Type B pancreatic cell (in vitro differentiated cells): ENCODE data around the gene C20orf202. TPM values are rescaled to one million over a fixed set of nuclear protein-coding genes. Genes with fewer than 3 reads are reported as not detected.
"Not testable (repeated sequence)": the region's sequence is repeated elsewhere in the genome, so short reads cannot be mapped to it uniquely, and the experiment has no call there.

ENCODE experiments used
- DNase-seq: peaks from one replicate; pipeline ENCODE4 v3.0.0; 2021; ENCODE audit warnings: mixed read lengths; ENCODE audit not compliant: unreplicated experiment; ENCODE audit errors: extremely low spot score
- H3K27ac Mint-ChIP-seq: 2 replicates; pipeline ENCODE4 v1.8.0; 2021; ENCODE audit warnings: mild to moderate bottlenecking, mixed read lengths
- H3K27me3 Mint-ChIP-seq: 2 replicates; pipeline ENCODE4 v1.8.0; 2021; ENCODE audit warnings: mixed read lengths
- H3K36me3 Mint-ChIP-seq: 2 replicates; pipeline ENCODE4 v1.8.0; 2021; ENCODE audit warnings: mixed read lengths
- H3K4me1 Mint-ChIP-seq: one replicate; pipeline ENCODE4 v1.8.0; 2021; ENCODE audit warnings: mixed read lengths; ENCODE audit not compliant: unreplicated experiment
- H3K4me3 Mint-ChIP-seq: 2 replicates; pipeline ENCODE4 v1.8.0; 2021; ENCODE audit warnings: mild to moderate bottlenecking, mixed read lengths
- H3K9me3 Mint-ChIP-seq: 2 replicates; pipeline ENCODE4 v1.8.0; 2021; ENCODE audit warnings: mixed read lengths
- total RNA-seq: library from RNA; stranded (reverse); gene quantifications from 2 replicates; pipeline ENCODE4 v1.2.1, GENCODE V29; 2021; ENCODE audit warnings: low replicate concordance
- TF ChIP-seq, protein P1 (sequence below): fragments of 200-600 bp; sonication (generic); conservative IDR thresholded peaks from 2 replicates; pipeline ENCODE4 v1.5.0; 2021; ENCODE audit warnings: antibody characterized with exemption, mild to moderate bottlenecking

C20orf202 gene
- total RNA-seq, 1 donor from 2014 or later = 0.24 TPM

- H3K4me1 Mint-ChIP-seq = no peaks in the 10 kb centered on the region
- no peak overlapping the region for H3K27ac Mint-ChIP-seq
- DNase-seq = no peak
- H3K4me3 Mint-ChIP-seq = no peak overlapping the region
- peaks cover 51% of the 10 kb centered on the region for H3K27me3 Mint-ChIP-seq
- no peaks in the 10 kb centered on the region for H3K9me3 Mint-ChIP-seq
- TF ChIP-seq, protein P1, sequence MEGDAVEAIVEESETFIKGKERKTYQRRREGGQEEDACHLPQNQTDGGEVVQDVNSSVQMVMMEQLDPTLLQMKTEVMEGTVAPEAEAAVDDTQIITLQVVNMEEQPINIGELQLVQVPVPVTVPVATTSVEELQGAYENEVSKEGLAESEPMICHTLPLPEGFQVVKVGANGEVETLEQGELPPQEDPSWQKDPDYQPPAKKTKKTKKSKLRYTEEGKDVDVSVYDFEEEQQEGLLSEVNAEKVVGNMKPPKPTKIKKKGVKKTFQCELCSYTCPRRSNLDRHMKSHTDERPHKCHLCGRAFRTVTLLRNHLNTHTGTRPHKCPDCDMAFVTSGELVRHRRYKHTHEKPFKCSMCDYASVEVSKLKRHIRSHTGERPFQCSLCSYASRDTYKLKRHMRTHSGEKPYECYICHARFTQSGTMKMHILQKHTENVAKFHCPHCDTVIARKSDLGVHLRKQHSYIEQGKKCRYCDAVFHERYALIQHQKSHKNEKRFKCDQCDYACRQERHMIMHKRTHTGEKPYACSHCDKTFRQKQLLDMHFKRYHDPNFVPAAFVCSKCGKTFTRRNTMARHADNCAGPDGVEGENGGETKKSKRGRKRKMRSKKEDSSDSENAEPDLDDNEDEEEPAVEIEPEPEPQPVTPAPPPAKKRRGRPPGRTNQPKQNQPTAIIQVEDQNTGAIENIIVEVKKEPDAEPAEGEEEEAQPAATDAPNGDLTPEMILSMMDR = no peak
- H3K36me3 Mint-ChIP-seq = no peaks in the 10 kb centered on the region
Observed at GRCh38 chr20:1241456-1241855, 38.2 kb downstream of the C20orf202 start.

DNA sequence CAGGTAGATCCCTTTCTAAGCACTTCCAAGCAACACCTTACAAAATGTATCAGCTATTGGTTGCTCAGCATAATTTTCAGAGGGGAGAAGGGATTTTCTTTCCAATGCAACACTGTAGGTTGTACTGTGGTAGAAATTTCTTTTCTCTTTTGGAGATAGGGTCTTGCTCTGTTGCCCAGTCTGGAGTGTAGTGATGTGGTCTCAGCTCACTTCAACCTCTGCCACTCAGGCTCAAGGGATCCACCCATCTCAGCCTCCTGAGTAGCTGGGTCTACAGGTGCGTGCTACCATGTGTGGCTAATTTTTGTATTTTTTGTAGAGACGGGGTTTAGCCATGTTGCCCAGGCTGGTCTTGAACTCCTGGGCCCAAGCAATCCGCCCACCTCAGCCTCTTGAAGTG is 38.8 kb downstream of the C20orf202 start:
- H3K9me3 Mint-ChIP-seq = no peaks in the 10 kb centered on the region
- no peaks in the 10 kb centered on the region for H3K4me1 Mint-ChIP-seq
- TF ChIP-seq, protein P1 = no peak
- H3K4me3 Mint-ChIP-seq = no peak overlapping the region
- no peak overlapping the region for H3K27ac Mint-ChIP-seq
- H3K27me3 Mint-ChIP-seq = peaks cover 45% of the 10 kb centered on the region
- no peak for DNase-seq
- no peaks in the 10 kb centered on the region for H3K36me3 Mint-ChIP-seq

- no peak overlapping the region for H3K4me3 Mint-ChIP-seq
- no peaks in the 10 kb centered on the region for H3K9me3 Mint-ChIP-seq
- TF ChIP-seq, protein P1 = no peak
- no peaks in the 10 kb centered on the region for H3K4me1 Mint-ChIP-seq
- H3K27me3 Mint-ChIP-seq = peaks cover 43% of the 10 kb centered on the region
- no peaks in the 10 kb centered on the region for H3K36me3 Mint-ChIP-seq
- no peak overlapping the region for H3K27ac Mint-ChIP-seq
- no peak for DNase-seq
Observed at GRCh38 chr20:1242530-1242929, 39.3 kb downstream of the C20orf202 start.

DNA sequence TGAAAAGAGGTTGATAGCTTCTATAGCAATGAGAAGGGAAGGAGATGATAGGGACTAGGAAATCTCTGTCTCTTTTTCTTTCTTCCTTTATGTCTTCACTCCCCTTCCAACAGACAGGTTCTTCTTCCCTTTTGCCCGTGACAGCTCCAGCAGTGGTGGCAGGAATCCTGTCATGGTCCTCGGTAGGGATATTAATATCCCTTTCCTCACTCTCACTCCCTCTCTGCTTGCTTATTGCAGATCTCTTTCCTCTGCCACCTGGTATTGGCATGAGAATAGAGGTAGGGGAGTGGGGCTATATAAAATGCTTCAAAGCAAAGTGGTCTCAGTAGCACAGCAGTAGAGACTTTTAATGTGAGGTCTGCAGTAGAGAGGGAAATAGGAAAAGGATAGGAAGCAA is 42.3 kb downstream of the C20orf202 start:
- Mint-ChIP-seq H3K4me1 (no peaks in the 10 kb centered on the region), H3K27ac (no peak overlapping the region), H3K9me3 (no peaks in the 10 kb centered on the region), H3K4me3 (no peak overlapping the region), H3K27me3 (peaks cover 36% of the 10 kb centered on the region), H3K36me3 (no peaks in the 10 kb centered on the region)
- DNase-seq = no peak
- TF ChIP-seq, protein P1 = no peak

DNA sequence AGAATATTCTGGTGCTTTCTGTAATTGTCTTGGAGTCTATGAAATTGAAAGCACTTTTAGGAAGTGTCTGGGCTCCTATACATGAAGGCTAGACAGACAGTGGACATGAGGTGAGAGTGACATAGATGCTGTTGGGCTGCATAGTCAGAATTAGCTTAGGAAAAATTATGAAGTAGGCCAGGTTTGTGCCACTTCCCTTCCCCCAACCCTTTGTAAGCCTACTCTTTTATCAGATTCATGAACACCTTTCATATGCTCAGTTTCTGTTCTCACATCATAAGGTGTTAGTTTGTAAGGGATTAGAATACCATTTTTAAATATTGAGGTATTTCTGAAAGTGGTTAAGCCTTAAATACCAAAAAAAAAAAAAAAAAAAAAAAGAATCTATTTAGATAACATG is 44.4 kb downstream of the C20orf202 start:
- no peak for DNase-seq
- Mint-ChIP-seq H3K36me3 (no peaks in the 10 kb centered on the region), H3K9me3 (no peaks in the 10 kb centered on the region), H3K4me3 (no peak overlapping the region), H3K27me3 (peaks cover 32% of the 10 kb centered on the region), H3K4me1 (no peaks in the 10 kb centered on the region), H3K27ac (no peak overlapping the region)
- TF ChIP-seq, protein P1 = no peak

- H3K27ac Mint-ChIP-seq, H3K9me3 Mint-ChIP-seq, H3K4me3 Mint-ChIP-seq, DNase-seq, H3K36me3 Mint-ChIP-seq, H3K4me1 Mint-ChIP-seq: not testable (repeated sequence)
- peaks cover 32% of the 10 kb centered on the region for H3K27me3 Mint-ChIP-seq
Observed at GRCh38 chr20:1250282-1250681, 47.0 kb downstream of the C20orf202 start.
